ENCODE measurements around the gene LMOD1.
"Not testable (repeated sequence)": the region's sequence is repeated elsewhere in the genome, so short reads cannot be mapped to it uniquely, and the experiment has no call there.

LMOD1 gene

GRCh38 chr1:201912832-201913231 is 33.5 kb downstream of the LMOD1 start:
- no peak for DNase-seq

GRCh38 chr1:201911826-201912571 is 34.3 kb downstream of the LMOD1 start:
- DNase-seq: no peak

- no peak for DNase-seq
Measured at GRCh38 chr1:201907621-201908020, 38.7 kb downstream of the LMOD1 start.

GRCh38 chr1:201906336-201906735 is 40.0 kb downstream of the LMOD1 start:
- DNase-seq: no peak

- no peak for DNase-seq
Measured at GRCh38 chr1:201905234-201905890, 41.0 kb downstream of the LMOD1 start.

- DNase-seq: no peak
Measured at GRCh38 chr1:201904579-201904978, 41.8 kb downstream of the LMOD1 start.

- no peak for DNase-seq
Measured at GRCh38 chr1:201903135-201903534, 43.2 kb downstream of the LMOD1 start.

GRCh38 chr1:201902198-201902597 is 44.1 kb downstream of the LMOD1 start:
- DNase-seq: no peak

GRCh38 chr1:201901036-201901435 is 45.3 kb downstream of the LMOD1 start:
- not testable (repeated sequence) for DNase-seq

- DNase-seq: no peak
Measured at GRCh38 chr1:201900476-201900875, 45.9 kb downstream of the LMOD1 start.

- DNase-seq: no peak
Measured at GRCh38 chr1:201899683-201900429, 46.5 kb downstream of the LMOD1 start.

GRCh38 chr1:201898992-201899391 is 47.4 kb downstream of the LMOD1 start:
- no peak for DNase-seq

- DNase-seq: no peak
Measured at GRCh38 chr1:201898240-201898894, 48.0 kb downstream of the LMOD1 start.

- DNase-seq: no peak
Measured at GRCh38 chr1:201896951-201897391, 49.4 kb downstream of the LMOD1 start.

- peak; percentile 82 for DNase-seq
Measured at GRCh38 chr1:201895913-201896807, 50.2 kb downstream of the LMOD1 start.

- no peak for DNase-seq
Measured at GRCh38 chr1:201895120-201895665, 51.2 kb downstream of the LMOD1 start.

GRCh38 chr1:201894343-201895119 is 51.8 kb downstream of the LMOD1 start:
- no peak for DNase-seq

GRCh38 chr1:201893431-201893830 is 52.9 kb downstream of the LMOD1 start:
- no peak for DNase-seq

GRCh38 chr1:201892211-201892610 is 54.1 kb downstream of the LMOD1 start:
- no peak for DNase-seq

GRCh38 chr1:201891451-201892045 is 54.8 kb downstream of the LMOD1 start:
- no peak for DNase-seq

All from activated naive CD4-positive, alpha-beta T cell treated with Interleukin-2 at 50 U/mL for 16 hours (primary cell).